GM19468 (cell line): Measurements from ENCODE around the gene PAK6.

Experiments used
- ATAC-seq: cut with Tn5 transposase; IDR thresholded peaks from one replicate; pipeline ENCODE4 v1.9.1; 2021; ENCODE audit warnings: mild to moderate bottlenecking, moderate library complexity, moderate number of reproducible peaks; ENCODE audit not compliant: unreplicated experiment; ENCODE audit errors: extremely low read depth

PAK6 gene

DNA sequence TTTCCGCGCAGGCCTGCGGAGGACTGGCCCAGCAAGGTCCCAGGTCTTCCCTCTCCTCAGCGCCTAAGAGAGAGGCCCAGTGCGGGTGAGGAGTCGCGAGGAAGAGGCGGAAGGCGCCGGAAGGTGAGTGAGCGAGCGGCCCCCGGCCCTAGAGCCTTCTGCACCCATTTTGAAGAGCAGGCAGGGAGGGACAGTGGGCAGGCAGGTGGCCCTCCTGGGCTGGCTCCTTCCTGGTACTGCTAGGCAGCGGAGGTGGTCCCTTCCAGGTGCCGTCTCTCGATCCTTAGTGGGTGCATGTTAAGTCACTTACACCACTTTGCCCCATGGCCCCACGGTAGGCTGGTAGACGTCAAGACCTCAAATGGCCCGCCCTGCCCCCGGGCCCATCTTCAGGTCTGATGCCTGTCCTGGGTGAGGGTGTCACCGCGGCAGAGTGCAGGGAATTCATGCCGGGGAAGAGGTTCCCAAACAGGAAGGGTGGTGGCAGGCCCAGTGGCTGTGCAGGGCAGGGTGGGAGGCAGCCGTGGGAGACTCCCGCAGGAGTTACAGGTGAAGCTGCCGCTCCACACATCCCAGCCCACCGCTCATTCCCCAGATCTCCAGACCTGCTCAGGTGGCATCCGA is 14.4 kb downstream of the PAK6 start:
- ATAC-seq = no peak

DNA sequence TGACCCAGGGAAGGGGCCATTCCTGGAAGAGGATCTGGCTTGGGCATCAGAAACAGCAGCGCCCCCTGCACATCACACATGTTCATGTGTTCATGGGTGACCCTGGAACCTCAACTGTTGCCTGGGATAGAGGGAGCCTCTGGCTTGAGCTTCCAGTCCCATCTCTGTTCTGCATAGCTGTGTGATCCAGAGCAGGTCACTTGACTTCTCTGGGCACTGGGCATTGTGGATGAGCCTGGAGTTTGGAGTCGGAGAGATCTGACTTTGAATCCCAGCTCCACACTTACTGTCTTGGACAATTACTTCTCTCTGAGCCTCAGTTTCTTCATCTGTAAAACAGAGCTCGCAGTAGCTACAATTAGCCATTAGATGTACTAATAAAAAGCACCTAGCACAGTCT is 15.6 kb downstream of the PAK6 start:
- no peak for ATAC-seq

DNA sequence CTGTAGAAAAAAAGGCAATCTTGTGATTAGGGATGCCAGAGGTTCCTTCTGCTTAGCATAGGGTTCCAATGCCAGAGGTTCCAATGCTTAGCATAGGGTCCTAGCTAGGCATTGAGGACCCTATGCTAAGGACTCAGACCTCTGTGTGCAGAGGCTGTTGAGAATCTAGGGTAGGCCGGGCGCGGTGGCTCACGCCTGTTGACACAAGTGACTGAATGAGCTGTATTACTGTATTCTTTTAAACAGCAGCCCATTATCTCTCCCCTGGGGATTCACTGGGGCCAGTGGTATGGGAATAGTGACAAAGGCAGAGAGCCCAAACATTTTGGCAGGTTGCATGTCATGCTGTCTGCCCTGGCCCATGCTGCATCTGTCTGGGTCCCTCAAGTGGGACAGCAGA is 16.2 kb downstream of the PAK6 start:
- no peak for ATAC-seq

DNA sequence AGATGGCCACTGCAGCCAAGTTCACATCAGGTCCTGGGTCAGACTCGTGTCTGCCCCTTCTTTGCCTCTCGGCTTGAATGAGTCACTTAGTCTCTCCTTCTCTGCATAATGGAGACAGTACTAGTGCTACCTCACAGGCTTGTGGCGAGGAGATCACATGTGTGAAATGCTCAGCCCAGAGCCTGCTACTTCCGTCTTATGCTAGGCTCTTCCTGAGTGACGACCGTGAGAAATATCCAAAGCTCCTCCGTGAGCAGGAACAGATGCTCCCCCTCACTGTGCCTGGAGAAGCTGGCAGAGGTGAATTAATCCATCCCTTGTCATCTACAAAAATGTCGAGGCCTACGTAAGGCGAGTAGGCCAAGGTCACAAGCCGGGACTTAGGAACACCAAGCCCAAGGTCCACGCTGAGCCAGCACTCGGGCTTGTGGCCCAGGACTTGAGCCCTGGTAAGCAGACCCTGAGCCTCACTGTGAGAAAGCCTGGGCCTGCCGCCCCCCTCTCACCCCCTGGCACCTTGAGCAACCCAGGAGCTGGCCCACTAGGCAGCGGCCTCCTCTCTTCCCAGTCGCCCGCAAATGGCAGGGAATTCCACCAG is 17.9 kb downstream of the PAK6 start:
- no peak for ATAC-seq

DNA sequence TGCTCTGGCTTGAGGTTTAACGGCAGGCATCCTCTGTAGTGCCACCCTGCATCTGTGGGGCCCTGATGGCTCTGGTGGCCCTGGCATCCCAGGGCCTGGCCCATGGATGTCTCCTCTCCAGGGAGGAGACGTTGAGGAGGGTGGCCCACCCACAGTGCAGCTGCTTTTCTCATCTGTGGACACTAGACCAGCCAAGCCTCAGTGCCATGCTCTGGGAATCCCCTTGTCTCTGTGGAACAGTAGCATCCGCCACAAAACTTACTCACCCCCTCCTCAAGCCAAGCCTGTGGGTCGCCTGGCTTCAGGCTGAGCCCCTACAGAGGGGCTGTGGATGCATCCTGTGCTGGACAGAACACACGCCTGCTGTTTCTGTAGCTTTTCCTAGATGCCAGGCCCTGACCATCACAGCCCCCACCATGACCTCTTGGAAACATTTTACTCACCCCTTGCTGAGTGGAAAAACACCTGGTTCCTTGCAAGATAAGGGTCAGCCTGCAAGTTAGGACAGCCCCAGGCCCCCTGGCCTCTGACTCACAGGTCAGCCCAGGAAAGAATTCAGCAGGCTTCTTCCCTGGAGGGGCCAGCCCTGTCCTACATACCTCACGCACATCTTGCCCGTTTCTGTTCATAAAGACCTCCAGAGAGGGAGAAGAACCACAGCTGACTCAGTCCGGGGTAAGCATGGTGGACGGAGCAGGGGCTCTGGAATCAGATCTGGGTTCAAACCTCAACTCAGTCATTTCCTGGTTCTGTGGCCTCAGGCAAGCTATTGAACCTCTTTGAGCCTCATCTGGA is 19.0 kb downstream of the PAK6 start:
- ATAC-seq = no peak

DNA sequence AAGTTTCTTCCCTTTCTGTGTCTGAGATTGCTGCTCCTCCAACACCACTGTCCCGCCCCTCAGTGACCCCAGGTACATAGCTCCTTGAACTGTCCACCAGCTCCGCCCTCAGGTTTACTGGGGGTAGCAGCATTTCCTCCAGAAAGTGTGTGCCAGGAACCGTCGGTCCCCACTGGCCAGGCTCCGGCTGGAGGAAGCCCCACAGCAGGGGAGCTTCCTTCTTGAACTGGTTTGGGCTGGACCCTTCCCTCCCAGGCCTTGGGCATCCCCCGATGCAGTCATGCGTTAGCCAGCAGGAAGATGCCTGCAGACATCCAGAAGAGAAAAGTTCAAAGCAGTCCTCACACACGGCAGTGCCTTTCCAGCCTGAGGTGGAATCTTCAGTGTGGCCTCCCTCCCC is 19.7 kb downstream of the PAK6 start:
- no peak for ATAC-seq

DNA sequence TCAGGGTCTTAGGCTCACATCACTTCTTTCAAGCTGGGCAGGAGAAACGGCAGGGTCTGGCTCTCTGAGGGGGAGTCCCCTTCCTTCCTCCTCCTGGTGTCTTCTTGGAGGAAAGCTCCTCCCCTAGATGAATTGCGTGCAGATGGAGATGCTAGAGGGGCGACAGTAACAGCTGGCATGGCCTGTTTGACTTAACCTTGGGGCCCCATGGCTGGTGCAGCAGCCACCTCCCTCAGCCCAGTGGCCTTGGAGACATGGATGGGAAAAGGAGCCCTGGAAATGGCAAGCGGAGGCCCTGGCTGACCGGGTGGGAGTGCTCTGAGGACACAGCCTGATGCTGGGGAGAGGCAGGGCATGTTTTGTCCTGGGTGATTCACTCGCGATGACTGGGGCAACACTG is 20.2 kb downstream of the PAK6 start:
- no peak for ATAC-seq

DNA sequence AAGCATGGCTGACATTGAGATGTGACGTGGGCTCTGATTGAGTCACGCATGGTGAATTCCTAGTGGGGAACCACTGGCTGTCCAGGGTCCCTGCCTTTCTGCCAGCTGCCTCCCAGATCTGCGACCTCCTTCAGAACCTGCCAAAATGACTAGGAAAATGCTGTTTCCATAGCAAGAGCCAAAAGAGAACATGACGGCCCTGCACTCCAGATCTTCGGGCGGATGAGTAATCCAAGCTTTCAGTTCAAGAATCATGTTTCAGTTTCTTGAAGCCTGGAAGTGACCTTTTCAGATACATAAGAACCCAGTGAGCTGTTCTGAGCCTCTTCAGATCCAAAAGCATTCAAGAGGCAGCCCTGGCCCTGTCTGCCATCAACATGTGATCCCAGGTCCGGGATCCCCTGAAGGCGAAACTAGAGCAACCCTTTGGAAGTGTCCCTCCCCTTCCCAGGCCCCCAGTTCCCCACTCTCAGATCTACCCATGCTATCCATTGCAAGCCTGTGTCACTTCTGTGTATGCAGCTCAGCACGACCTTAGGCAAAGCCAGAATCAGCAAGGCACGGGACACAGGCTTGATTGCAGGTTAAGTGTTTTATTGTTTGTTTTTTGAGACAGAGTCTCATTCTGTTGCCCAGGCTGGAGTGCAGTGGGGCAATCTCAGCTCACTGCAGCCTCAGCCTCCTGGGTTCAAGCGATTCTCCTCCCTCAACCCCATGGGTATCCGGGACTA is 24.3 kb downstream of the PAK6 start:
- ATAC-seq = no peak

DNA sequence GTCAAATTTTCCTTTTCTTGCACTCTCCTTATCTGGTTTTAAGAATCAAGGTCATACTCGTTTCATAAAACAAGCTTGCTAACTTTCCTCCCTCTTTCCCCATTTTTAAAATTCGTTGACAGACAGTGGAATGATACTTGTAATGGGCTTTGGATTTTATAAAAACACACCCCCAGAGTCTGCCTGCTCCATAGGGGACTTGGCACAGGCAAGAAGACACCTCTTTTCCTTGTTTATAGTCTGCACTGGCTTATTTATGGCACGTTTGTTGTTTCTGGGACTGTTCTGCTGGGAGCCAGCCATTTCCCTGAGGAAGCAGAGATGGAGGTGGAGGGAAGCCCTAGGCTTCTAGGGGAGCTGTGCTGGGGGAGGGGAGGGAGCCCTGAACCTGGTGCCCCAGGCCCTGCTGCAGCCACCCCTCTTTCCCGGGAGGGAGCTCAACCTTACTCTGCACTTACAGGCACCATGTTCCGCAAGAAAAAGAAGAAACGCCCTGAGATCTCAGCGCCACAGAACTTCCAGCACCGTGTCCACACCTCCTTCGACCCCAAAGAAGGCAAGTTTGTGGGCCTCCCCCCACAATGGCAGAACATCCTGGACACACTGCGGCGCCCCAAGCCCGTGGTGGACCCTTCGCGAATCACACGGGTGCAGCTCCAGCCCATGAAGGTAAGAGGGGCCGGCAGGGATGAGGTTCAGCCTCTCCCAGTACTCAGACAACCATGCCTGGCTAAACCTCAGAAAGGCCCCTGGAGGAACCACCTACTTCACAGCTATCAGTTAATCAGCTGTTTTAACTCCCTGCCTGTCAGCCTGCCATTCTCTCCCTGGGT is 25.7 kb downstream of the PAK6 start:
- ATAC-seq = no peak

DNA sequence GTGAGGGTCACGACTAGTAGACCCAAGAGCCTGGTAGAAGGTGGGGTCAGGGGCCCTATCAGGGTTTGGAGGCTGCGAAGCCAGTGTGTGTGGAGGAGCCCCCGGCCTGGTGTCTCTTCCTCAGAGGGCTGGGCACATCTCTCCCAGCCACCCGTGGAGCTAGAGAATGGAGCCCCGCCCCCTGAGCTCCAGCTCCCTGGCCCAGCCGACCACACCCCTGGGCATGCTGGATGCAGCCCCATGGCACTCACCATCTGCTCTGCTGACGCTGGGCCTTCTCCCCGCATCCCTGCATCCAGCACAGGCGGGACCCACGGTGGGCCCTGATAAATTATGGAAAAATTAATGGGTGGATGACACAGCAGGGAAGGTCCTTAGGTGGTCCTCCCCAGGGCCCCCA is 26.5 kb downstream of the PAK6 start:
- no peak for ATAC-seq

DNA sequence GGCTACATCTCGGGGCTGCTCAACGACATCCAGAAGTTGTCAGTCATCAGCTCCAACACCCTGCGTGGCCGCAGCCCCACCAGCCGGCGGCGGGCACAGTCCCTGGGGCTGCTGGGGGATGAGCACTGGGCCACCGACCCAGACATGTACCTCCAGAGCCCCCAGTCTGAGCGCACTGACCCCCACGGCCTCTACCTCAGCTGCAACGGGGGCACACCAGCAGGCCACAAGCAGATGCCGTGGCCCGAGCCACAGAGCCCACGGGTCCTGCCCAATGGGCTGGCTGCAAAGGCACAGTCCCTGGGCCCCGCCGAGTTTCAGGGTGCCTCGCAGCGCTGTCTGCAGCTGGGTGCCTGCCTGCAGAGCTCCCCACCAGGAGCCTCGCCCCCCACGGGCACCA is 27.0 kb downstream of the PAK6 start:
- no peak for ATAC-seq

DNA sequence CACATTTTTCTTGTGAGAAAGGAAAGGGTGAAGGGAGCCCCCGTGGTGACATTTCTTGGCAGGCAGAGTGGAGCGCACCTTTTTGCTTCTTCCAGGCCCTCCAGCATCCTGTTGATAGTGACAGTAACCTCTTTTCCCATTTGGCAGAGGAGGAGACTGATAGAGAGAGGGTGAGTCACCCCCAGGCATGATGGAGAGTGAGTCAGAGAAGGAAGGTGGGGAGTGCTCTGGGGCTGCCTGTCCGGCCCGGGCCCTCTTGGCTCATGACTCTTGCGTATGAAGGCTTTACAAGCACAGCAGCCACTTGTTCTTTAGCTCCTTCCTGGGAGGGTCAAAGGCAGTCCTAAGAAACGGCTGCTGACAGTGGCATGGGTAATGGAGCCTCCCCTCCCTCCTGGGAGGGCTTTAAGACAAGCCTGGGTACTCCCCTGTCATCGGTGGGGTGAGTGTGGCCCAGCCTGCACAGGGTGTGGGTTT is 28.0 kb downstream of the PAK6 start:
- ATAC-seq = no peak

DNA sequence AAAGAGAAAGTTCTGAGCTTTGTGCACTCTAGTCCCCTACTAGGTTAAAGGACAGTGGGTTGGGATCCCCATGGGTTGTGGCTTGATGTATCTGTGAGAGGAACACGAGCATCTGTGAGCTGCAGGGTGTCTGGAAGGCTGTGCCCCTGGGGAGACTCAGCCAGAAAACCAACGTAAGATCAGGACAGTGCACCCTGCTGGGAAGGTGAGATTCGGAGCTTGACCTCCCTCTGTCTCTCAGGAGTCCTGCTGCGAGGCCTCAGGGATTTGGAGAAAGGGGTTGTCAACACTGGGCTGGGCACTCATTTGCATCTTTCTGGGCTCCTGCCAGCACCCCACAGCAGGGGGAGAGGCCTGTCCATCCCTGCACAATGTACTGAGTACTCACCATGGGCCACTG is 28.8 kb downstream of the PAK6 start:
- no peak for ATAC-seq

DNA sequence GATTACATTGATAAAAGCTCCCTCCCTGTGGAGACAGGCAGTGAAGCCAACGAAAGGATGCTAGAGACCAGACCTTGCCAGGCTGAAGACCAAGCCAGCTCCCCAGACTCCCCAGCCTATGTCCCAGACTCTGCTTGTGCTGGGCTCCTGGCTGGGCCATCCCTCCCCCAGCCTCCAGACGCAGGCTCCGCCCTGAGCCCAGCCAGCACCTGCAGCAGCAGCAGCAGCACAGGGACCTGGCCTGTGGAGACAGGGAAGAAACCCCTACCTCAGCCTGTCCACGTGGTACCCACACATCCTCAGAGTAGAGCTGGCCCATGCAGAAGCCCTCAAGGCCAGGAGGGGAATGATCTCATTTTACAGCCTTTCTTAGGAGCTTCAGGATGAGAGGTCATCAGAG is 30.7 kb downstream of the PAK6 start:
- no peak for ATAC-seq

DNA sequence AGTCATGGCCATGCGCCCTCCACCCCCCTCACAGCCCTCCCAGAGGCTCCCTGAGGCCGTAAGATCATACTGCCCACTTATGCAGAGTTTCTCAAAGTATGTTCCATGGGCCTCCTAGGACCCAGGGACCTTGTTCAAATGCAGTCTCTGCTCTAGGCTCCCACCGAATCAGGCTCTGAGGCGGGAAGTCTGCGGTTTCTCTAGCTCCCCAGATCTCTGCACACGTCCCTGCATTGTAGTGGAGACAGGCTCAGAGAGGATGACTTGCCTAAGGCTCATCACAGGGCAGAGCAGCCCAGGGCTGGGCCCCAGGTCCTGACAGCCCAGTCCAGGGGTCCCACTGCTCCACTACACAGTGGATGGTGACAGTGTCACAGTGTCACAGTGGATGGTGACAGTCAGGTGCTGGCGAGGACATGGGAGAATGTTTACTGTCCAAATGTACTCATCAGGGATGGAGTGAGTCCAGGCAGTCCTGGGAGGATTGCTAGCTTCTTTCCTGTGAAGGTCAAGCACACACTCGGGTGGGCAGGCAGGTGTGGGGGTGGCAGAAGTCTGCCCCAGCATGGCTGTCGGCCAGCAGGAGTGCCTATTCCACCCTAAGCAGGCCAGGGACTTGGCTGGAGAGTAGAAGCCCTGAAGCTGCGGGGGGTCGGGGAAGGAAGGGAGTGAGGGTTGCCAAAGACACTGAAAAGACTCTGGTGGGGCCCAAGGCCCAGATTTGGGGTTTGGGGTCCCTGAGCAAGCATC is 31.6 kb downstream of the PAK6 start:
- ATAC-seq = no peak

DNA sequence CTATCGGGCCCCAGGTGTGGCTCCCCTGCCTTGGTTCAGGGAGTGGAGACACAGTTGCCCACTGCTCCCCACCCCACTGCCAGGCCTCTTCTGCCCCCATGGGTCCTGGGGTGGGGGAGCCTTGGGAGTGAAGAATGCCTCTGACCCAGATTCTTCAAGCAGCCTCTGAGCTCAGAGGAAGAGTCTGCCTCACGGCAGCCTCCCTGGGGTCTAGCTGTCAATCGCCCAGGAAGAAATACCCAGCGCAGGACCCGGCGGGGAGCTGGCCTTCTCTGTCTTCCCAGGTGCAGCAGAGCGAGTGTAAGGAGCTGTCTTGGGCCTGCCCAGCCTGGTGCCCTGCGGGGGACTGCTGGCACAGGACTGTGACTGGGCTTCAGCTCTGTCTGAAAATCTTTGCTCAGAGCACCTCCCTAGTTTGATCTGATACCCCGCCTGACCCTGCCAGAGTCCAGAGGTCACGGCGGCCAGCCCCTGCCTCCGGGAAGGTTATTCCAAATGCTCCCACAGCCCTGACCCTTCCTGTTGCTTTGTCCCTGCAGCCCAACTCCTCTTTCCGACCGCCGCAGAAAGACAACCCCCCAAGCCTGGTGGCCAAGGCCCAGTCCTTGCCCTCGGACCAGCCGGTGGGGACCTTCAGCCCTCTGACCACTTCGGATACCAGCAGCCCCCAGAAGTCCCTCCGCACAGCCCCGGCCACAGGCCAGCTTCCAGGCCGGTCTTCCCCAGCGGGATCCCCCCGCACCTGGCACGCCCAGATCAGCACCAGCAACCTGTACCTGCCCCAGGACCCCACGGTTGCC is 33.0 kb downstream of the PAK6 start:
- no peak for ATAC-seq

DNA sequence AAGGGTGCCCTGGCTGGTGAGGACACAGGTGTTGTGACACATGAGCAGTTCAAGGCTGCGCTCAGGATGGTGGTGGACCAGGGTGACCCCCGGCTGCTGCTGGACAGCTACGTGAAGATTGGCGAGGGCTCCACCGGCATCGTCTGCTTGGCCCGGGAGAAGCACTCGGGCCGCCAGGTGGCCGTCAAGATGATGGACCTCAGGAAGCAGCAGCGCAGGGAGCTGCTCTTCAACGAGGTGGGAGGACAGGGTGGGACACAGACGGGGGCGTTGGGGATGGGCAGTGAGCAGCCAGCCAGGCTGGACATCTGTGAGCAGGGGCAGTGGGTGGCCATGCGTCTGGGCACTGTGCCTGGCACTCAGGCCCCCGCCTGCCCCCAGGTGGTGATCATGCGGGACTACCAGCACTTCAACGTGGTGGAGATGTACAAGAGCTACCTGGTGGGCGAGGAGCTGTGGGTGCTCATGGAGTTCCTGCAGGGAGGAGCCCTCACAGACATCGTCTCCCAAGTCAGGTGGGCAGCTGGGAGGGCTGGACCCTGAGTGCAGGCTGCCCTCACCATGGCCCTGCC is 33.7 kb downstream of the PAK6 start:
- no peak for ATAC-seq

DNA sequence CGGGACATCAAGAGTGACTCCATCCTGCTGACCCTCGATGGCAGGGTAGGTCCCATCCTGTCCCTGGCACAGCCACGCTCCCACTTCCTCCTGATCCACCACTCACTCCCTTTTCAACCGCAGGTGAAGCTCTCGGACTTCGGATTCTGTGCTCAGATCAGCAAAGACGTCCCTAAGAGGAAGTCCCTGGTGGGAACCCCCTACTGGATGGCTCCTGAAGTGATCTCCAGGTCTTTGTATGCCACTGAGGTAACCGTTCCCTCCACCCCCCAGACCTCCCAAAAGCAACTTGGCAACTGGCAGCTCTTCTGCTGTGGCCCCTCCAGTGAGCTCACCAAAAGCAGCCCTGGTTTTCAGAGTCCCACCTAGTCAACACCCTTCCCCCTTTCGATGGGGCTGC is 34.6 kb downstream of the PAK6 start:
- no peak for ATAC-seq
